ENCODE measurements around the gene SPOCD1.
A peak's percentile ranks its signal among the peaks of the same experiment; 100 is the strongest.

The SPOCD1 gene

GRCh38 chr1:31815752-31816500 lies at the start of gene SPOCD1:
Gene SPOCD1, minus strand, starts transcription at chr1:31816022. Its CDS starts 689 bp downstream, at chr1:31815333.
- DNase-seq (ENCODE audit: low read depth) = peak; percentile 83

GRCh38 chr1:31862071-31862470 lies 46.2 kb upstream of the SPOCD1 start:
- no peak for DNase-seq (ENCODE audit: low read depth)

GRCh38 chr1:31861346-31861745 lies 45.5 kb upstream of the SPOCD1 start:
- DNase-seq (ENCODE audit: low read depth) = no peak

GRCh38 chr1:31860581-31860980 lies 44.8 kb upstream of the SPOCD1 start:
- no peak for DNase-seq (ENCODE audit: low read depth)

GRCh38 chr1:31859719-31860118 lies 43.9 kb upstream of the SPOCD1 start:
- no peak for DNase-seq (ENCODE audit: low read depth)

- DNase-seq (ENCODE audit: low read depth) = no peak
These were observed 43.2 kb upstream of the SPOCD1 start for GRCh38 chr1:31859044-31859443.

GRCh38 chr1:31857863-31858262 lies 42.0 kb upstream of the SPOCD1 start:
- DNase-seq (ENCODE audit: low read depth) = no peak

- no peak for DNase-seq (ENCODE audit: low read depth)
These were observed 40.3 kb upstream of the SPOCD1 start for GRCh38 chr1:31856140-31856539.

- no peak for DNase-seq (ENCODE audit: low read depth)
These were observed 39.4 kb upstream of the SPOCD1 start for GRCh38 chr1:31855038-31855845.

GRCh38 chr1:31849653-31850052 lies 33.8 kb upstream of the SPOCD1 start:
- DNase-seq (ENCODE audit: low read depth) = no peak

GRCh38 chr1:31848381-31848897 lies 32.6 kb upstream of the SPOCD1 start:
- DNase-seq (ENCODE audit: low read depth) = peak; percentile 19

GRCh38 chr1:31846484-31846883 lies 30.7 kb upstream of the SPOCD1 start:
- no peak for DNase-seq (ENCODE audit: low read depth)

GRCh38 chr1:31843506-31843905 lies 27.7 kb upstream of the SPOCD1 start:
- DNase-seq (ENCODE audit: low read depth) = no peak

- DNase-seq (ENCODE audit: low read depth) = no peak
These were observed 24.0 kb upstream of the SPOCD1 start for GRCh38 chr1:31839662-31840343.

GRCh38 chr1:31837451-31838158 lies 21.8 kb upstream of the SPOCD1 start:
- no peak for DNase-seq (ENCODE audit: low read depth)

GRCh38 chr1:31836638-31837037 lies 20.8 kb upstream of the SPOCD1 start:
- DNase-seq (ENCODE audit: low read depth) = no peak

GRCh38 chr1:31835415-31835814 lies 19.6 kb upstream of the SPOCD1 start:
- no peak for DNase-seq (ENCODE audit: low read depth)

GRCh38 chr1:31834501-31834900 lies 18.7 kb upstream of the SPOCD1 start:
- DNase-seq (ENCODE audit: low read depth) = no peak

- DNase-seq (ENCODE audit: low read depth) = no peak
These were observed 15.9 kb upstream of the SPOCD1 start for GRCh38 chr1:31831397-31832378.

GRCh38 chr1:31830511-31830910 lies 14.7 kb upstream of the SPOCD1 start:
- DNase-seq (ENCODE audit: low read depth) = no peak

- DNase-seq (ENCODE audit: low read depth) = no peak
These were observed 14.2 kb upstream of the SPOCD1 start for GRCh38 chr1:31830065-31830464.
